Kidney epithelial cell (primary cell): ENCODE results near the gene KRT6C. TPM values are rescaled to one million over a fixed set of nuclear protein-coding genes. Genes with fewer than 3 reads are reported as not detected.

Source experiments
- DNase-seq: peaks from one replicate; pipeline ENCODE4 v3.0.0-alpha.2; 2010; ENCODE audit warnings: low read depth
- H3K27me3 ChIP-seq: 2 replicates; pipeline ENCODE4 v1.6.0; 2011; ENCODE audit warnings: low read length; ENCODE audit not compliant: control insufficient read depth, insufficient read depth
- H3K36me3 ChIP-seq: 2 replicates; pipeline ENCODE4 v1.5.1; 2011; ENCODE audit warnings: low read length; ENCODE audit not compliant: control insufficient read depth, insufficient read depth
- H3K4me3 ChIP-seq: 2 replicates; pipeline ENCODE4 v1.5.1; 2011; ENCODE audit warnings: low read depth, mild to moderate bottlenecking, control low read depth, low read length
- CTCF ChIP-seq: IDR thresholded peaks from 2 replicates; pipeline ENCODE4 v1.5.1; 2011; ENCODE audit warnings: mild to moderate bottlenecking, moderate library complexity, low read length, control low read depth, inconsistent platforms; ENCODE audit not compliant: insufficient read depth, poor library complexity, severe bottlenecking
- total RNA-seq: library from RNA; depleted of rRNA; stranded (reverse); fragments of >200 nt; gene quantifications from 2 replicates; pipeline ENCODE4 v1.2.3, GENCODE V29; 2015

KRT6C gene
- not detected in 2 replicates for total RNA-seq

GRCh38 chr12:52473768-52474167 is at the start of gene KRT6C:
Gene KRT6C (minus strand): TSS chr12:52473805. CDS start chr12:52473737, 68 bp downstream.
- H3K4me3 ChIP-seq, result no peak within 1 kb of the TSS

GRCh38 chr12:52522346-52523011 is 48.9 kb upstream of the KRT6C start:
- Histone ChIP-seq H3K27me3 (peaks cover 18% of the 10 kb centered on the region), H3K36me3 (no peaks in the 10 kb centered on the region), H3K4me3 (no peak overlapping the region)
- TF ChIP-seq CTCF, result no peak
- DNase-seq, result no peak

More at GRCh38 chr12:52473768-52474167, at the start of gene KRT6C:
- Histone ChIP-seq H3K36me3 (no peaks in the 10 kb centered on the region), H3K27me3 (no peaks in the 10 kb centered on the region)
- TF ChIP-seq CTCF, result no peak
- no peak for DNase-seq

DNA sequence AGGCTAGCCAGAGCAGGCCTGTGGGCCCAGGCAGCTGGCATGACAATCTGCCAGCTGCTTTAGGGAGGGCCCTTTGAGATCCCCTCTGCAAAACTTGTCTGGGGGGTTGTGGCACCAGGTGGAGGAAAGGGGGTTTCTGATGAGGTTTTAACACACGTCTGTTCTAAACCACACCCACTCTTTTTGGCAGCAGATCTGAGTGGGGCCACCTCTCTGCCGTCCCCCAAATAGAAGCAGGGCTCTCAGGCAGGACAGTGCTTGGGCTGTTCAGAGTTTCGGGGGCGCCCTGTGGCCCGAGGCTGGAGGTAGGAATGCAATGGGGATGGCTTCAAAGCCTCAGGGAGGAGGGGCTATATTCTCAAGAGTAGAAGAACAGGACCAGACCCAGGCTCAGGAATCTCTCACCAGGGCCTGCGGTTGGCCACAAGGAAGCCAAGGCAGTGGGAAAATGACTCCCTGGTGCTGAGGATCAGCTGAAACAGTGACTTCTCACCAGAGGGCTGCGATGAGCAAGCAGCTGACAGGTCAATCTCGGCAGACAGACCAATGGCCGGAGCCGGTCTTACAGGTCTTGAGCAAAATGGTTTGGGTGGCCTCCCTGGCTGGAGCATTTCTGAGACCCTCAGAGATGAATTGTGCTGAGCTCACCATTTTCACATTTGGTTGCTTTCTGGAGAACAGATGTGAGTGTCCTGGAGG is 48.1 kb upstream of the KRT6C start:
- TF ChIP-seq CTCF, result no peak
- Histone ChIP-seq H3K27me3 (peaks cover 21% of the 10 kb centered on the region), H3K36me3 (no peaks in the 10 kb centered on the region), H3K4me3 (no peak overlapping the region)
- no peak for DNase-seq

- Histone ChIP-seq H3K36me3 (no peaks in the 10 kb centered on the region), H3K4me3 (no peak overlapping the region), H3K27me3 (peaks cover 19% of the 10 kb centered on the region)
- TF ChIP-seq CTCF, result no peak
- no peak for DNase-seq
These were observed 47.6 kb upstream of the KRT6C start for GRCh38 chr12:52521175-52521567.

- H3K36me3 ChIP-seq, result no peaks in the 10 kb centered on the region
- no peak for TF ChIP-seq CTCF
- DNase-seq, result no peak
- no peak within 1 kb of the TSS for H3K4me3 ChIP-seq
- H3K27me3 ChIP-seq, result peaks cover 19% of the 10 kb centered on the region
These were observed 46.4 kb upstream of the KRT6C start, which contains the start of gene KRT5 for GRCh38 chr12:52519826-52520662. Gene KRT5 (minus strand): TSS chr12:52520394. CDS start chr12:52520296, 98 bp downstream.
